ENCODE results near the gene ADCYAP1R1. TPM values are rescaled to one million over a fixed set of nuclear protein-coding genes. Genes with fewer than 3 reads are reported as not detected.

The ADCYAP1R1 gene
- total RNA-seq, 1 experiment from 2014 or later: not detected

GRCh38 chr7:31043051-31043471, 9.0 kb upstream of the ADCYAP1R1 start:
- DNase-seq (ENCODE audit: low read depth): no peak

- DNase-seq (ENCODE audit: low read depth): no peak
Observed at GRCh38 chr7:31044529-31044928, 7.6 kb upstream of the ADCYAP1R1 start.

- DNase-seq (ENCODE audit: low read depth): no peak
Observed at GRCh38 chr7:31046723-31047122, 5.4 kb upstream of the ADCYAP1R1 start.

GRCh38 chr7:31047313-31048146, 4.6 kb upstream of the ADCYAP1R1 start:
- DNase-seq (ENCODE audit: low read depth): no peak

- no peak for DNase-seq (ENCODE audit: low read depth)
Observed at GRCh38 chr7:31049005-31049765, 2.9 kb upstream of the ADCYAP1R1 start.

- DNase-seq (ENCODE audit: low read depth): no peak
Observed at GRCh38 chr7:31052487-31052840, 356 bp downstream of the ADCYAP1R1 start.

- no peak for DNase-seq (ENCODE audit: low read depth)
Observed at GRCh38 chr7:31052841-31053601, 913 bp downstream of the ADCYAP1R1 start.

GRCh38 chr7:31053986-31054385, 1.9 kb downstream of the ADCYAP1R1 start:
- no peak for DNase-seq (ENCODE audit: low read depth)

- DNase-seq (ENCODE audit: low read depth): no peak
Observed at GRCh38 chr7:31054608-31055278, 2.6 kb downstream of the ADCYAP1R1 start.

GRCh38 chr7:31055471-31055870, 3.4 kb downstream of the ADCYAP1R1 start:
- no peak for DNase-seq (ENCODE audit: low read depth)

- DNase-seq (ENCODE audit: low read depth): peak; percentile 8
Observed at GRCh38 chr7:31056775-31057346, 4.8 kb downstream of the ADCYAP1R1 start.

- peak; percentile 65 for DNase-seq (ENCODE audit: low read depth)
Observed at GRCh38 chr7:31058122-31058521, 6.0 kb downstream of the ADCYAP1R1 start.

- no peak for DNase-seq (ENCODE audit: low read depth)
Observed at GRCh38 chr7:31058688-31059087, 6.6 kb downstream of the ADCYAP1R1 start.

GRCh38 chr7:31059551-31059950, 7.4 kb downstream of the ADCYAP1R1 start:
- DNase-seq (ENCODE audit: low read depth): no peak

- DNase-seq (ENCODE audit: low read depth): no peak
Observed at GRCh38 chr7:31061185-31061584, 9.1 kb downstream of the ADCYAP1R1 start.

- no peak for DNase-seq (ENCODE audit: low read depth)
Observed at GRCh38 chr7:31062746-31063435, 10.8 kb downstream of the ADCYAP1R1 start.

GRCh38 chr7:31065021-31065593, 13.0 kb downstream of the ADCYAP1R1 start:
- no peak for DNase-seq (ENCODE audit: low read depth)

GRCh38 chr7:31065840-31066239, 13.7 kb downstream of the ADCYAP1R1 start:
- DNase-seq (ENCODE audit: low read depth): no peak

GRCh38 chr7:31066516-31067130, 14.5 kb downstream of the ADCYAP1R1 start:
- no peak for DNase-seq (ENCODE audit: low read depth)

- DNase-seq (ENCODE audit: low read depth): no peak
Observed at GRCh38 chr7:31067491-31067890, 15.4 kb downstream of the ADCYAP1R1 start.
